ENCODE results near the gene MYO5C. TPM values are rescaled to one million over a fixed set of nuclear protein-coding genes. Genes with fewer than 3 reads are reported as not detected.

MYO5C gene
- total RNA-seq, 1 donor from 2014 or later: 10.3 TPM

GRCh38 chr15:52301265-52301847 lies 5.8 kb upstream of the MYO5C start:
- Histone ChIP-seq H3K4me1 (no peaks in the 10 kb centered on the region), H3K9me3 (no peaks in the 10 kb centered on the region), H3K36me3 (no peaks in the 10 kb centered on the region), H3K27ac (no peak overlapping the region), H3K27me3 (no peaks in the 10 kb centered on the region), H3K4me3 (no peak overlapping the region)
- intact Hi-C loops (cut with DNase I): no loop called here
- no peak for TF ChIP-seq POLR2A (IDR thresholded peaks at IDR 0.05)
- no peak for TF ChIP-seq POLR2AphosphoS5 (IDR thresholded peaks at IDR 0.05; ENCODE audit: insufficient read depth in 1 of 2, low read depth in 1 of 2)
- no peak for TF ChIP-seq CTCF (IDR thresholded peaks at IDR 0.05)
- no peak for DNase-seq (ENCODE audit: extremely low spot score in 2 of 2)

GRCh38 chr15:52294881-52295420 lies 653 bp downstream of the MYO5C start:
- Histone ChIP-seq H3K4me1 (peaks cover 14% of the 10 kb centered on the region), H3K4me3 (peak overlapping the region; percentile 43 to 48), H3K9me3 (no peaks in the 10 kb centered on the region), H3K36me3 (no peaks in the 10 kb centered on the region), H3K27me3 (no peaks in the 10 kb centered on the region), H3K27ac (peak overlapping the region; percentile 80)
- intact Hi-C loops (cut with DNase I): no loop called here
- no peak for DNase-seq (ENCODE audit: extremely low spot score in 2 of 2)
- TF ChIP-seq POLR2A (IDR thresholded peaks at IDR 0.05) (no peak), POLR2AphosphoS5 (IDR thresholded peaks at IDR 0.05; ENCODE audit: insufficient read depth in 1 of 2, low read depth in 1 of 2) (no peak), CTCF (IDR thresholded peaks at IDR 0.05) (no peak)

GRCh38 chr15:52292780-52293392 lies 2.7 kb downstream of the MYO5C start:
- Histone ChIP-seq H3K36me3 (no peaks in the 10 kb centered on the region), H3K9me3 (no peaks in the 10 kb centered on the region), H3K27ac (no peak overlapping the region), H3K4me1 (peaks cover 20% of the 10 kb centered on the region), H3K4me3 (no peak overlapping the region), H3K27me3 (no peaks in the 10 kb centered on the region)
- no peak for DNase-seq (ENCODE audit: extremely low spot score in 2 of 2)
- intact Hi-C loops (cut with DNase I): no loop called here
- TF ChIP-seq CTCF (IDR thresholded peaks at IDR 0.05): no peak
- no peak for TF ChIP-seq POLR2A (IDR thresholded peaks at IDR 0.05)
- TF ChIP-seq POLR2AphosphoS5 (IDR thresholded peaks at IDR 0.05; ENCODE audit: insufficient read depth in 1 of 2, low read depth in 1 of 2): no peak

GRCh38 chr15:52291204-52291603 lies 4.4 kb downstream of the MYO5C start:
- no peak overlapping the region for H3K4me3 ChIP-seq
- H3K36me3 ChIP-seq: no peaks in the 10 kb centered on the region
- intact Hi-C loops (cut with DNase I): no loop called here
- TF ChIP-seq CTCF (IDR thresholded peaks at IDR 0.05) (no peak), POLR2AphosphoS5 (IDR thresholded peaks at IDR 0.05; ENCODE audit: insufficient read depth in 1 of 2, low read depth in 1 of 2) (no peak), POLR2A (IDR thresholded peaks at IDR 0.05) (no peak)
- no peak overlapping the region for H3K27ac ChIP-seq
- DNase-seq (ENCODE audit: extremely low spot score in 2 of 2): peak in 1 of 2 donors; percentile 52
- H3K4me1 ChIP-seq: peaks cover 20% of the 10 kb centered on the region
- H3K9me3 ChIP-seq: no peaks in the 10 kb centered on the region
- H3K27me3 ChIP-seq: no peaks in the 10 kb centered on the region

- Histone ChIP-seq H3K9me3 (no peaks in the 10 kb centered on the region), H3K4me3 (no peak overlapping the region), H3K36me3 (no peaks in the 10 kb centered on the region), H3K4me1 (peaks cover 17% of the 10 kb centered on the region), H3K27ac (no peak overlapping the region), H3K27me3 (no peaks in the 10 kb centered on the region)
- intact Hi-C loops (cut with DNase I): no loop called here
- no peak for DNase-seq (ENCODE audit: extremely low spot score in 2 of 2)
- TF ChIP-seq POLR2AphosphoS5 (IDR thresholded peaks at IDR 0.05; ENCODE audit: insufficient read depth in 1 of 2, low read depth in 1 of 2) (peak in 1 of 2 donors; percentile 28), CTCF (IDR thresholded peaks at IDR 0.05) (no peak)
Measured at GRCh38 chr15:52290800-52291199, 4.8 kb downstream of the MYO5C start.

All from vagina (tissue), 2 donors.